ENCODE measurements around the gene MRPS15. TPM values are rescaled to one million over a fixed set of nuclear protein-coding genes. Genes with fewer than 3 reads are reported as not detected.

MRPS15 gene
- total and polyA plus RNA-seq, 4 donors: 41.8 to 95.0 (median 59.8) TPM

DNA sequence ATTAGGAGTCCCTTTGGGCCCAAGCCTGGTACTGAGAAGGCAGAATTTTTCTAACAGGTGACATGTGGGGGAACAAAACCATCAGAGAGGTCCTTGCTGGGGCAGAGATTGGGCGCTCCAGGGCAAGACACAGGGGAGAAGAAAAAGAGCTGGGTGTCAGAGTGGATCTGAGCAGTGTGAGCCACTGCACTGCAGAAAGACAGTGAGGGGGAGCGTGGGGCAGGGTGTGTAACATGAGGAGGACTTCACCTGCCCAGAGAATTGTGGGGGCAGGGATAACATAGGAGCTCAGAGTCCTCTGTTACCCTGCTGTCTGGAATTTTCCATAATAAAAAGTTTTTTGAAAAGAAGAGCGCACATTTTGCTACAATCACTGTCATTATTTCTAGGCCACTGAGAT, 44.1 kb upstream of the MRPS15 start:
- Histone ChIP-seq H3K36me3 (ENCODE audit: control insufficient read depth in 4 of 4, insufficient read depth in 3 of 4, low read depth in 1 of 4, low read length in 3 of 4) (no peaks in the 10 kb centered on the region), H3K9me3 (ENCODE audit: control insufficient read depth in 4 of 4, low read length in 3 of 4) (no peaks in the 10 kb centered on the region), H3K4me1 (ENCODE audit: control insufficient read depth in 4 of 4, insufficient read depth in 4 of 4, low read length in 3 of 4) (no peaks in the 10 kb centered on the region), H3K27ac (ENCODE audit: low read depth in 1 of 2, low read length in 2 of 2) (no peak overlapping the region), H3K4me3 (ENCODE audit: low read depth in 1 of 3, low read length in 3 of 3) (no peak overlapping the region), H3K27me3 (ENCODE audit: control insufficient read depth in 4 of 4, insufficient read depth in 4 of 4, low read length in 3 of 4) (no peaks in the 10 kb centered on the region), H3K9ac (ENCODE audit: low read depth in 1 of 2, low read length in 2 of 2) (no peak overlapping the region)
- no peak for TF ChIP-seq GABPA (IDR thresholded peaks at IDR 0.05 in 1 of 2, conservative IDR thresholded peaks at IDR 0.05 in 1 of 2)
- TF ChIP-seq, protein P1, sequence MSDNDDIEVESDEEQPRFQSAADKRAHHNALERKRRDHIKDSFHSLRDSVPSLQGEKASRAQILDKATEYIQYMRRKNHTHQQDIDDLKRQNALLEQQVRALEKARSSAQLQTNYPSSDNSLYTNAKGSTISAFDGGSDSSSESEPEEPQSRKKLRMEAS (IDR thresholded peaks at IDR 0.05): no peak
- no peak for TF ChIP-seq SP1 (IDR thresholded peaks at IDR 0.05)
- TF ChIP-seq RAD21 (IDR thresholded peaks at IDR 0.05): no peak
- TF ChIP-seq RXRA (IDR thresholded peaks at IDR 0.05): no peak
- no peak for TF ChIP-seq HNF4A (conservative IDR thresholded peaks at IDR 0.05)
- TF ChIP-seq YY1 (IDR thresholded peaks at IDR 0.05): no peak
- TF ChIP-seq TAF1 (conservative IDR thresholded peaks at IDR 0.05): no peak
- TF ChIP-seq, protein P2, sequence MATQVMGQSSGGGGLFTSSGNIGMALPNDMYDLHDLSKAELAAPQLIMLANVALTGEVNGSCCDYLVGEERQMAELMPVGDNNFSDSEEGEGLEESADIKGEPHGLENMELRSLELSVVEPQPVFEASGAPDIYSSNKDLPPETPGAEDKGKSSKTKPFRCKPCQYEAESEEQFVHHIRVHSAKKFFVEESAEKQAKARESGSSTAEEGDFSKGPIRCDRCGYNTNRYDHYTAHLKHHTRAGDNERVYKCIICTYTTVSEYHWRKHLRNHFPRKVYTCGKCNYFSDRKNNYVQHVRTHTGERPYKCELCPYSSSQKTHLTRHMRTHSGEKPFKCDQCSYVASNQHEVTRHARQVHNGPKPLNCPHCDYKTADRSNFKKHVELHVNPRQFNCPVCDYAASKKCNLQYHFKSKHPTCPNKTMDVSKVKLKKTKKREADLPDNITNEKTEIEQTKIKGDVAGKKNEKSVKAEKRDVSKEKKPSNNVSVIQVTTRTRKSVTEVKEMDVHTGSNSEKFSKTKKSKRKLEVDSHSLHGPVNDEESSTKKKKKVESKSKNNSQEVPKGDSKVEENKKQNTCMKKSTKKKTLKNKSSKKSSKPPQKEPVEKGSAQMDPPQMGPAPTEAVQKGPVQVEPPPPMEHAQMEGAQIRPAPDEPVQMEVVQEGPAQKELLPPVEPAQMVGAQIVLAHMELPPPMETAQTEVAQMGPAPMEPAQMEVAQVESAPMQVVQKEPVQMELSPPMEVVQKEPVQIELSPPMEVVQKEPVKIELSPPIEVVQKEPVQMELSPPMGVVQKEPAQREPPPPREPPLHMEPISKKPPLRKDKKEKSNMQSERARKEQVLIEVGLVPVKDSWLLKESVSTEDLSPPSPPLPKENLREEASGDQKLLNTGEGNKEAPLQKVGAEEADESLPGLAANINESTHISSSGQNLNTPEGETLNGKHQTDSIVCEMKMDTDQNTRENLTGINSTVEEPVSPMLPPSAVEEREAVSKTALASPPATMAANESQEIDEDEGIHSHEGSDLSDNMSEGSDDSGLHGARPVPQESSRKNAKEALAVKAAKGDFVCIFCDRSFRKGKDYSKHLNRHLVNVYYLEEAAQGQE (IDR thresholded peaks at IDR 0.05): no peak
- no peak for TF ChIP-seq HNF4G (IDR thresholded peaks at IDR 0.05)
- no peak for TF ChIP-seq EGR1 (IDR thresholded peaks at IDR 0.05; ENCODE audit: low read depth in 2 of 2)
- no peak for TF ChIP-seq FOXA2 (IDR thresholded peaks at IDR 0.05)
- no peak for TF ChIP-seq ATF3 (IDR thresholded peaks at IDR 0.05)
- DNase-seq (ENCODE audit: low spot score): no peak
- WGBS: 94% methylated on average over 3 of the region's 3 CpGs

- no peaks in the 10 kb centered on the region for H3K27me3 ChIP-seq (ENCODE audit: control insufficient read depth in 4 of 4, insufficient read depth in 4 of 4, low read length in 3 of 4)
- 71% methylated on average over 5 of the region's 5 CpGs for WGBS
- H3K4me3 ChIP-seq (ENCODE audit: low read depth in 1 of 3, low read length in 3 of 3): no peak overlapping the region
- no peaks in the 10 kb centered on the region for H3K9me3 ChIP-seq (ENCODE audit: control insufficient read depth in 4 of 4, low read length in 3 of 4)
- no peak for TF ChIP-seq NR2F2 (IDR thresholded peaks at IDR 0.05)
- no peak for TF ChIP-seq RAD21 (IDR thresholded peaks at IDR 0.05)
- TF ChIP-seq, protein P2 (IDR thresholded peaks at IDR 0.05): no peak
- no peak for TF ChIP-seq RXRA (IDR thresholded peaks at IDR 0.05)
- no peak for TF ChIP-seq GABPA (IDR thresholded peaks at IDR 0.05 in 1 of 2, conservative IDR thresholded peaks at IDR 0.05 in 1 of 2)
- no peak for TF ChIP-seq HNF4G (IDR thresholded peaks at IDR 0.05)
- no peak for TF ChIP-seq FOXA1 (IDR thresholded peaks at IDR 0.05)
- TF ChIP-seq HNF4A (conservative IDR thresholded peaks at IDR 0.05): no peak
- no peak for TF ChIP-seq ATF3 (IDR thresholded peaks at IDR 0.05)
- TF ChIP-seq, protein P3, sequence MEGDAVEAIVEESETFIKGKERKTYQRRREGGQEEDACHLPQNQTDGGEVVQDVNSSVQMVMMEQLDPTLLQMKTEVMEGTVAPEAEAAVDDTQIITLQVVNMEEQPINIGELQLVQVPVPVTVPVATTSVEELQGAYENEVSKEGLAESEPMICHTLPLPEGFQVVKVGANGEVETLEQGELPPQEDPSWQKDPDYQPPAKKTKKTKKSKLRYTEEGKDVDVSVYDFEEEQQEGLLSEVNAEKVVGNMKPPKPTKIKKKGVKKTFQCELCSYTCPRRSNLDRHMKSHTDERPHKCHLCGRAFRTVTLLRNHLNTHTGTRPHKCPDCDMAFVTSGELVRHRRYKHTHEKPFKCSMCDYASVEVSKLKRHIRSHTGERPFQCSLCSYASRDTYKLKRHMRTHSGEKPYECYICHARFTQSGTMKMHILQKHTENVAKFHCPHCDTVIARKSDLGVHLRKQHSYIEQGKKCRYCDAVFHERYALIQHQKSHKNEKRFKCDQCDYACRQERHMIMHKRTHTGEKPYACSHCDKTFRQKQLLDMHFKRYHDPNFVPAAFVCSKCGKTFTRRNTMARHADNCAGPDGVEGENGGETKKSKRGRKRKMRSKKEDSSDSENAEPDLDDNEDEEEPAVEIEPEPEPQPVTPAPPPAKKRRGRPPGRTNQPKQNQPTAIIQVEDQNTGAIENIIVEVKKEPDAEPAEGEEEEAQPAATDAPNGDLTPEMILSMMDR (IDR thresholded peaks at IDR 0.05; ENCODE audit: low read depth, low read length, missing input control): no peak
- TF ChIP-seq, protein P1 (IDR thresholded peaks at IDR 0.05): no peak
- no peak for TF ChIP-seq EGR1 (IDR thresholded peaks at IDR 0.05; ENCODE audit: low read depth in 2 of 2)
- TF ChIP-seq SP1 (IDR thresholded peaks at IDR 0.05): no peak
- TF ChIP-seq JUND (IDR thresholded peaks at IDR 0.05): no peak
- TF ChIP-seq YY1 (IDR thresholded peaks at IDR 0.05): no peak
- H3K27ac ChIP-seq (ENCODE audit: low read depth in 1 of 2, low read length in 2 of 2): no peak overlapping the region
- H3K36me3 ChIP-seq (ENCODE audit: control insufficient read depth in 4 of 4, insufficient read depth in 3 of 4, low read depth in 1 of 4, low read length in 3 of 4): no peaks in the 10 kb centered on the region
- H3K4me1 ChIP-seq (ENCODE audit: control insufficient read depth in 4 of 4, insufficient read depth in 4 of 4, low read length in 3 of 4): no peaks in the 10 kb centered on the region
- DNase-seq (ENCODE audit: low spot score): no peak
- H3K9ac ChIP-seq (ENCODE audit: low read depth in 1 of 2, low read length in 2 of 2): no peak overlapping the region
These were observed 42.2 kb upstream of the MRPS15 start for GRCh38 chr1:36506276-36506920.
